GM19468 (cell line): Measurements from ENCODE around the gene RNASEH2A.
"Not testable (repeated sequence)": the region's sequence is repeated elsewhere in the genome, so short reads cannot be mapped to it uniquely, and the experiment has no call there.

ENCODE experiments used
- ATAC-seq: cut with Tn5 transposase; IDR thresholded peaks from one replicate; pipeline ENCODE4 v1.9.1; 2021; ENCODE audit warnings: mild to moderate bottlenecking, moderate library complexity, moderate number of reproducible peaks; ENCODE audit not compliant: unreplicated experiment; ENCODE audit errors: extremely low read depth

RNASEH2A gene

GRCh38 chr19:12825254-12826131 lies 19.1 kb downstream of the RNASEH2A start:
- no peak for ATAC-seq

- no peak for ATAC-seq
These were observed 22.1 kb downstream of the RNASEH2A start for GRCh38 chr19:12828494-12828893.

GRCh38 chr19:12833418-12833737 lies 27.0 kb downstream of the RNASEH2A start:
- no peak for ATAC-seq

- no peak for ATAC-seq
These were observed 27.6 kb downstream of the RNASEH2A start for GRCh38 chr19:12833738-12834565.

- ATAC-seq = no peak
These were observed 28.2 kb downstream of the RNASEH2A start, which contains the start of gene RTBDN for GRCh38 chr19:12834566-12834943. TSS of gene RTBDN (minus strand) at chr19:12834579. CDS start at chr19:12829979, 4,600 bp downstream.

GRCh38 chr19:12834976-12835757 lies 28.8 kb downstream of the RNASEH2A start:
- no peak for ATAC-seq

- no peak for ATAC-seq
These were observed 30.1 kb downstream of the RNASEH2A start for GRCh38 chr19:12836529-12836863.

- no peak for ATAC-seq
These were observed 30.8 kb downstream of the RNASEH2A start for GRCh38 chr19:12837225-12837624.

GRCh38 chr19:12838182-12838885 lies 31.9 kb downstream of the RNASEH2A start, which contains the start of gene MAST1:
TSS of gene MAST1 (plus strand) at chr19:12838515. CDS start at chr19:12838573, 58 bp downstream.
- ATAC-seq = no peak

GRCh38 chr19:12838886-12839756 lies 32.7 kb downstream of the RNASEH2A start:
- no peak for ATAC-seq

GRCh38 chr19:12840091-12841079 lies 34.0 kb downstream of the RNASEH2A start:
- no peak for ATAC-seq

GRCh38 chr19:12841094-12841493 lies 34.7 kb downstream of the RNASEH2A start:
- ATAC-seq = no peak

- no peak for ATAC-seq
These were observed 36.1 kb downstream of the RNASEH2A start for GRCh38 chr19:12842511-12842910.

- no peak for ATAC-seq
These were observed 36.9 kb downstream of the RNASEH2A start for GRCh38 chr19:12843328-12843727.

- no peak for ATAC-seq
These were observed 37.8 kb downstream of the RNASEH2A start for GRCh38 chr19:12843999-12844732.

GRCh38 chr19:12846613-12847012 lies 40.2 kb downstream of the RNASEH2A start:
- ATAC-seq = not testable (repeated sequence)
